Right cardiac atrium (tissue), 5 donors: Measurements from ENCODE around the gene CSNK1A1. TPM values are rescaled to one million over a fixed set of nuclear protein-coding genes. Genes with fewer than 3 reads are reported as not detected.
"Not testable (repeated sequence)": the region's sequence is repeated elsewhere in the genome, so short reads cannot be mapped to it uniquely, and the experiment has no call there.

Experiments used
- ATAC-seq, 2 donors: fragments of 200-7000 bp; cut with Tn5 transposase; one replicate each; pipeline versions ENCODE4 v1.8.0 to v1.9.1; 2020; ENCODE audit warnings: moderate library complexity in 2 of 2, mild to moderate bottlenecking in 1 of 2
- DNase-seq, 3 donors: peaks; one replicate each; pipeline ENCODE4 v3.0.0-alpha.2; 2020
- H3K27ac ChIP-seq: one replicate; pipeline ENCODE4 v1.5.1; 2013; ENCODE audit warnings: mild to moderate bottlenecking, low read length, control low read depth, moderate library complexity
- H3K27me3 ChIP-seq: one replicate; pipeline ENCODE4 v1.6.1; 2013; ENCODE audit not compliant: control insufficient read depth, insufficient read depth
- H3K4me1 ChIP-seq: one replicate; pipeline ENCODE4 v1.6.1; 2013; ENCODE audit warnings: low read length; ENCODE audit not compliant: control insufficient read depth, insufficient read depth
- H3K4me3 ChIP-seq: one replicate; pipeline ENCODE4 v1.5.1; 2013; ENCODE audit warnings: low read length, control low read depth
- H3K9me3 ChIP-seq: one replicate; pipeline ENCODE4 v1.6.1; 2013; ENCODE audit warnings: low read length; ENCODE audit not compliant: control insufficient read depth
- WGBS: extraction: QIAGEN DNeasy Blood & Tissue Kit; methylation state at CpG from one replicate; pipeline ENCODE4 v1.1.7; 2013; 5-methylcytosine and 5-hydroxymethylcytosine counted together
- intact Hi-C, 4 donors: fragments of 100-400 bp; cut with DNase I; formaldehyde crosslinking; loops; one replicate each; pipeline versions ENCODE4 v1.11.0 to v1.14.0; 2022 to 2023
- polyA plus RNA-seq: library from polyadenylated mRNA; stranded (reverse); fragments of 200-250 nt; gene quantifications from one replicate; pipeline ENCODE4 v1.2.3, GENCODE V29; 2013
- total RNA-seq, 4 donors: library from RNA; stranded (reverse); fragmentation: NEBNext Ultra II Directional; extraction: Animal tissue kit (Norgen Biotek cat#: 25700); gene quantifications; one replicate each; pipeline ENCODE4 v1.2.1, GENCODE V29; 2021
- donor health status: healthy with polysubstance abuse.
- donor health status: DM: no; HTN: yes; CAD: no.
- donor health status: DM: no; HTN: no; CAD: no.
- donor health status: DM: no; HTN: yes; CAD: no; lungs with severe emphysema.
- donor health status: DM: yes; HTN: yes; CAD: no.

Gene CSNK1A1
- total and polyA plus RNA-seq, 5 donors = 74.5 to 433 (median 235) TPM

DNA sequence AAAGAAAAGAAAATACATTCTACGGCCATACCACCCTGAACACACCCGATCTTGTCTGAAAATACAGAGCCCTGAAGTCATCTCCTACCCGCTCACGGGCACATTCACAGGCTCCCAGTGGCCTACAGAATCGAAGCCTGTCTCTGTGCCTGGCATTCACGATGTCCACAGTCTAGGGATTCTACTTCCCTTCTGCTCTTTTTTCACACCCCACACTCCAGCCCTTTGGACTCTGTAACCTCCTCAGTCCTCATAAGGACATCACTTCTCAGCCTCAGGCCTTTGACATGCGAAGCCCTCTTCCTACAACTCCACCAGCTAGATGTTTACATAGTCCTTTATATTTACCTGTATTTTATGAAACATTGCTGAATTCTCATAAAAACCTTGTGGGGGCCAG, 77.8 kb downstream of the CSNK1A1 start:
- intact Hi-C loops = no loop called here
- no peak for ATAC-seq
- no peak for DNase-seq
- peaks cover 15% of the 10 kb centered on the region for H3K4me1 ChIP-seq
- H3K4me3 ChIP-seq = no peak overlapping the region
- WGBS = 96% methylated on average over 7 of the region's 7 CpGs
- H3K27ac ChIP-seq = no peak overlapping the region
- H3K27me3 ChIP-seq = no peaks in the 10 kb centered on the region
- no peaks in the 10 kb centered on the region for H3K9me3 ChIP-seq

DNA sequence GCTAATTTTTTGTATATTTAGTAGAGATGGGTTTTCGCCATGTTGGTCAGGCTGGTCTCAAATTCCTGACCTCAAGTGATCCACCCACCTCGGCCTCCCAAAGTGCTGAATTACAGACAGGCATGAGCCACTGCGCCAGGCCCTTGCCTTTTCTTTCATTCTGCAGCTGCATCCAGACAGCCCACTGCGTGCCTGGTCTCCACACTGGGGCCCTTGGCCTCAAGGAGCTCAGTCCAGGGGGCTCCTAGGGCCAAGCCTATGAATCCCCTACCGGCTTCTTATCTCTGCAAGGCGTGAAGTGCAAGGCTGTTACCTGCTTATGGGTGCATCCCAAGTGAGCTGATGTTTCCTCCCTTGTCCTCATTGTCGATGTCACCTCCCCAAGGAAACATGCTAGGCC, 78.8 kb downstream of the CSNK1A1 start:
- Histone ChIP-seq H3K4me1 (peaks cover 12% of the 10 kb centered on the region), H3K4me3 (no peak overlapping the region), H3K27ac (no peak overlapping the region), H3K9me3 (no peaks in the 10 kb centered on the region), H3K27me3 (no peaks in the 10 kb centered on the region)
- DNase-seq (no peak), ATAC-seq (no peak)
- intact Hi-C loops = no loop called here
- 93% methylated on average over 7 of the region's 7 CpGs for WGBS

DNA sequence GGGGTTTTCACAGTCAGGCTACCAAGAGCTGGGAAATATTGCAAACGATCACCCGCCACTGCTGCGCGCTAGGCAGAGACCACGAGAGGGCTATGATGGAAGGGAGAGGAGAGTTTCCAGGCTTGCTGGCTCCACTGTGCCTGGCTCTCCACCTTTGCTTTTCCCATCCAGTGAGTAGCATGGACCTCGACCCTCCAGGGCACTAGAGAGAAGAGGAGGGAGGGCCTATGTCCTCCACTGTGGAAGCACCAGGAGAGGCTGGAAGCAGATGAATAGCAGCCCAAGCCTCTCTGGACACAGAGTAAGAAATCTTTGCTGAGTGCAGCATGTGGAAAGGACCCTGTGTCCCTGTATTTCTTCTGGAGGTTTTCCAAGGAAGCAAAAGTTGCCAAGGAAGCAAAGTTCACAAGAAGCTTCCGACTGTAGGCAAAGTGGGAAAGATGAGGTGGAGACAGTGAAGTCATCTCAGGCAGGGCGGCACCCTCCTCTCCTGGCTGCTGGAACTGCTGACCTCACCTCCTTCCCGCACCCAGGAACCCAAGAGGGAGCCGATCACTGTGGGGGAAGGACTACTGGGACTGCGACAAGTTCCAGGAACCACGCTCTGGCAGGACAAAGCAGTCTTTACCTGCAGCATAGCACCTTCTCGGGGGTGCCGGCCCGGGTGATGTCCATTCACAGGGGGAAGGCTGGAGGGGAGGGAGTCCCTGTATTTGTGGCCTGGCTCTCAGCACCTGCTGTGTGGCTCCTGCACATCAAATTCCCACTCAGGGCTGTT, 79.6 kb downstream of the CSNK1A1 start:
- peaks cover 12% of the 10 kb centered on the region for H3K4me1 ChIP-seq
- intact Hi-C loops = no loop called here
- ATAC-seq (peak; percentile 76 to 78), DNase-seq (peak in 2 of 3 donors; percentile 52 to 74)
- no peak overlapping the region for H3K27ac ChIP-seq
- no peaks in the 10 kb centered on the region for H3K9me3 ChIP-seq
- H3K27me3 ChIP-seq = no peaks in the 10 kb centered on the region
- H3K4me3 ChIP-seq = no peak overlapping the region
- WGBS = 55% methylated on average over 15 of the region's 15 CpGs

DNA sequence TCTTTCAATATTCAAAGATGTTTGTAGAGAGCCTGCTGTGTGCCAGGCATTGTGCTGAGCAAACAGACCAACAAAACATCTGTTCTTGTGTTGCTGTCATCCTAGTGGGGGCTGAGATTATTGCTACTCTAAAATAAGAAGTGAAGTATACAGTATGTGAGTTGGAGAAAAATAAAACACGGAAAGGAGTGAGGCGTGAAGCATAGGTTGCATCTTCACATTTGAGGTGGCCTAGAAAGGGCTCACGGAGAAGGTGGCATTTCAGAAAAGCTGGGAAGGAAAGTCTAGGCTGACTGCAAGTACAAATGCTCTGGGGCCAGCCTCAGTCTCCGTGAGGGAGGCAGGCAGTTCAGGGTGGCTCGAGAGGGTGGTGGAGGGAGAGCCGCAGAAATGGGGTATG, 80.3 kb downstream of the CSNK1A1 start:
- no peaks in the 10 kb centered on the region for H3K27me3 ChIP-seq
- no peaks in the 10 kb centered on the region for H3K9me3 ChIP-seq
- H3K27ac ChIP-seq = no peak overlapping the region
- ATAC-seq = peak in 1 of 2 donors; percentile 13
- WGBS = 90% methylated on average over 6 of the region's 6 CpGs
- peaks cover 12% of the 10 kb centered on the region for H3K4me1 ChIP-seq
- DNase-seq = no peak
- H3K4me3 ChIP-seq = no peak overlapping the region
- intact Hi-C loops = no loop called here

DNA sequence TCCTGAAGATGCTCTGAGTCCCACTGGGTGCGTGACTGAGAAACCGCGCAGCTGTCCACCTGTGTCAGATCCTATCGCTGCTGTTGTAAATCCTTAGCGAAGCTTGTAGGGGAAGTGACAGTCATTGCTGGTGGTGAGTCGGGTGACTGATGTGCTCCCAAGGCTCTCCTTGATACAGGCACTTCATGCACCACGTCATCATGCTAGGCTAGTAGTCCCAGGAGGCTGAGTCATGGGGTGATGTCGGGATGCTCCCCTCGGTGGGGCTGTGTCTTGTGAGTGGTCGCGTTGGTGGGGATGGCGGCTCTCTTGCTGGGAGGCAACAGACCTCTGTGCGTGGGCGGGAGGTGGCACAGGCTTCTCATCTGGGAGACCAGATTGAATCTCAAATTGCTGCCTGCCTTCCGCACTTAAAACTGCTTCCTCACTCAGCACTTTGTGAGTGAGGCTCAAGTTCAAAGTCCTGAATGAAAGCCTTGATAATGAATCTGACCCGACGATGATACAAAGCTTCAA, 84.7 kb downstream of the CSNK1A1 start:
- ATAC-seq = peak in 1 of 2 donors; percentile 62
- Histone ChIP-seq H3K4me1 (peaks cover 10% of the 10 kb centered on the region), H3K27ac (no peak overlapping the region), H3K4me3 (no peak overlapping the region), H3K9me3 (no peaks in the 10 kb centered on the region), H3K27me3 (no peaks in the 10 kb centered on the region)
- intact Hi-C loops = no loop called here
- 52% methylated on average over 17 of the region's 17 CpGs for WGBS
- peak in 1 of 3 donors; percentile 51 for DNase-seq

DNA sequence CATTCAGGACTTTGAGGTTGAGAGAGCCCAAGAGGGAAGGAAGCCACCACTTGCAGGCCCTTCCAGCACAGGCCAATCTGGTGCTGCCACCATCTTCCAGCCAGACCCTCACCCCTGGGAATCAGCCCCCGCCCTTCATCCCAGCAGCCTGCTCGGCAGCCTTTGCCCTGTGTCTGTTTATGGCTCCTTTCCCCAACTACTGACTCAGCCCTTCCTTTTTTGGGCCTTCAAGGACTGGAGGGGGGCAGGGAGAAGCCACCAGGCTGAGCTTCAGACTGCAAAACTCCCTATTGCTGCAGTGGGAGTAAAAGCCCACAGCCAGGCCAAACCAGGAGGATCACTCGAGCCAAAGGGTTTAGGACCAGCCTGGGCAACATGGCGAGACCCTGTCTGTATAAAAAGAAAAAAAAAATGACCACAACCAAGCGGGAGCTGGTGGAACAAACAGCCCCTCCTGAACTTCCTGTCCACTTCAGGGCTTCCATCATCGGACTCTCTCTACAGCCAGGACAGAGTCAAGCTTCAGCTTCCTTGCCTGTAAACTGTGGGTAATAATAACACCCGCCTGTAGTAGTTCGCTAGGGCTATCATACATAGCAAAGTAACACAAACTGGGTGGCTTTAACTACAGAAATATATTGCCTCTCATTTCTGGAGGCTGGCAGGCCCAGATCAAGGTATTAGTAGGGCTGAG, 86.3 kb downstream of the CSNK1A1 start:
- intact Hi-C loops = no loop called here
- DNase-seq (peak; percentile 63 to 89 (median 87)), ATAC-seq (peak; percentile 77 to 93)
- H3K4me1 ChIP-seq = peaks cover 5% of the 10 kb centered on the region
- 48% methylated on average over 8 of the region's 8 CpGs for WGBS
- peak overlapping the region; percentile 14 for H3K27ac ChIP-seq
- no peaks in the 10 kb centered on the region for H3K9me3 ChIP-seq
- no peak overlapping the region for H3K4me3 ChIP-seq
- H3K27me3 ChIP-seq = no peaks in the 10 kb centered on the region

DNA sequence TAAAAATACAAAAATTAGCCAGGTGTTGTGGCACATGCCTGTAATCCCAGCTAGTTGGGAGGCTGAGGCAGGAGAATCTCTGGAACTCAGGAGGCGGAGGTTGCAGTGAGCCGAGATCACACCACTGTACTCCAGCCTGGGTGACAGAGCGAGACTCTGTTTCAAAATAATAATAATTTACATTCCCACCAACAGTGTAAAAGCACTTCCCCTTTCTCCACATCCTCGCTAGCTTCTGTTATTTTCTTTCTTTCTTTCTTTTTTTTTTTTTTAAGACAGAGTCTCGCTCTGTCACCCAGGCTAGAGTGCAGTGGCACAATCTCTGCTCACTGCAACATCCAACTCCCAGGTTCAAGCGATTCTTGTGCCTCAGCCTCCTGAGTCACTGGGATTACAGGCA, 89.3 kb downstream of the CSNK1A1 start:
- WGBS = 88% methylated on average over 6 of the region's 6 CpGs
- ATAC-seq, H3K9me3 ChIP-seq, DNase-seq, H3K27ac ChIP-seq, H3K4me3 ChIP-seq, intact Hi-C loops, H3K27me3 ChIP-seq: not testable (repeated sequence)
- peaks cover 12% of the 10 kb centered on the region for H3K4me1 ChIP-seq

DNA sequence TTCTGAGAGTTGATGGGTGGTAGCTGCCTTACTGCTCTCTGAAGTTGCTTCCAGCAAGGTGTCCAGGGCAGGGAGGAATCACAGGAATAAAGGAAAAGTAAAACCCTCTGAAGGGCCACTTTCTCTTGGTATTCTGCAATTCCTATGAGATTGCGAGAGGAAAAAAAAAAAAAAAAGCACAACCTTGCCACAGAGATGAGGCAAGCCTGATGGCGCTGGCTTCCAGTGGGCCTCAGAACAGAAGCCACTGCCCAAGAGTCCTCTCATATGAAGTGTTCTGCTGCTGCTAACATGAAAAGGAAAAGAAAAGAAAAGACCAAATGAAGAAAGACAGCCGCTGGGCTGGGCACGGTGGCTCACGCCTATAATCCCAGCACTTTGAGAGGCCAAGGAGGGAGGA, 91.3 kb downstream of the CSNK1A1 start:
- intact Hi-C loops = no loop called here
- no peak overlapping the region for H3K4me3 ChIP-seq
- H3K27me3 ChIP-seq = no peaks in the 10 kb centered on the region
- no peak for DNase-seq
- H3K9me3 ChIP-seq = no peaks in the 10 kb centered on the region
- WGBS = 92% methylated on average over 5 of the region's 5 CpGs
- no peak overlapping the region for H3K27ac ChIP-seq
- H3K4me1 ChIP-seq = peaks cover 22% of the 10 kb centered on the region
- no peak for ATAC-seq

DNA sequence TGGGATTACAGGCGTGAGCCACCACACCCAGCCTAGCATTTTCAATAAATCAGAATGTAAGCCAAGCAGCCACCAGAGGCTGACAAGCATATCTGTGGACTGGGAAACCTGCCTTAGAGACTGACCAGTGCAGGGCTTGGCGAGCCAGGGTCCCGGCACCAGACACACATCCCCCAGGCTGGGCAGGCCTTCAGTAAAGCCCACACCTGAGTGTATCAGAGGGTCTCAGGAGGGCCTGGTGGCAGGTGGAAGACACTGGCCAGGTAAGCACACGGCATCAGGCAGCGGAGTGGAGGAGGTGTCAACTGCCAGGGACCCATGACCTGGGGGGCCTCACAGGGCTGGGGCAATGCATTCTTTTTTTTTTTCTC, 93.9 kb downstream of the CSNK1A1 start:
- peak overlapping the region; percentile 69 for H3K27ac ChIP-seq
- no peak for DNase-seq
- ATAC-seq = no peak
- H3K4me3 ChIP-seq = no peak overlapping the region
- H3K27me3 ChIP-seq = no peaks in the 10 kb centered on the region
- intact Hi-C loops = no loop called here
- 96% methylated on average over 5 of the region's 5 CpGs for WGBS
- peaks cover 28% of the 10 kb centered on the region for H3K4me1 ChIP-seq
- no peaks in the 10 kb centered on the region for H3K9me3 ChIP-seq

DNA sequence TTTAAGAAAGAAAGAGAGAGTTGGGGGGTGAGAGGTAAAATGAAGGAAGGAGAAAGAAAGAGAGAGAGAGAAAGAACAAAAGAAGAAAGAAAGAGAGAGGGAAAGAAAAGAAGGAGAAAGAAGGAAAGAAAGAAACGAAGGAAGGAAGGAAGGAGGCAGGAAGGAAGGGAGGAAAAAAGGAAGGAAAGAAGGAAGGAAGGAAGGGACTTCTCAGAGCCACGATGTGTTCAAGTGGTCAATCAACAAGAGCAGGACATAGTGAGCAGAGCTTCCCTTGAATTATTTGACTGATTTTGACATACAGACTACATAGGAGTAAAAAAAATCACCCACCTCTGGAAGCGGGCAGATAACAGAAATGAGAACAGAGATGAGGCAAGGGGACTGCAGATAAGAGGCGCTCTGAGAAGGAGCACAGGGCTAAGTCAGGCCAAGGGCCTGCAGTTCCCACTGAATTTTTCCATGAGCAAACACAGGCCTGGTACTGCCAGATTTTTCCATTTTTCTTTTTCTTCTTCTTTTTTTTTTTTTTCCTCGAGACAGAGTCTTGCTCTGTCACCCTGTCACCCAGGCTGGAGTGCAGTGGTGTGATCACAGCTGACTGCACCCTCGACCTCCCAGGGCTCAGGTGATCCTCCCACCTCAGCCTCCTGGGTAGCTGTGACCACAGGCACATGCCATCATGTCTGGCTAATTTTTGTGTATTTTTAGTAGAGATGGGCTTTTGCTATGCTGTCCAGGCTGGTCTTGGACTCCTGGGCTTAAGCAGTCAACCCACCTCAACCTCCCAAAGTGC, 94.4 kb downstream of the CSNK1A1 start:
- peak overlapping the region; percentile 93 for H3K27ac ChIP-seq
- no peaks in the 10 kb centered on the region for H3K27me3 ChIP-seq
- peaks cover 34% of the 10 kb centered on the region for H3K4me1 ChIP-seq
- ATAC-seq (peak; percentile 66 to 68), DNase-seq (peak in 1 of 3 donors; percentile 51)
- H3K4me3 ChIP-seq = no peak overlapping the region
- no peaks in the 10 kb centered on the region for H3K9me3 ChIP-seq
- WGBS = 25% methylated on average over 6 of the region's 6 CpGs
- intact Hi-C loops = no loop called here
